HG03439 (cell line): ENCODE results near the gene ASB9.

ENCODE experiments used
- ATAC-seq: cut with Tn5 transposase; IDR thresholded peaks from one replicate; pipeline ENCODE4 v1.9.1; 2021; ENCODE audit warnings: mild to moderate bottlenecking, moderate library complexity; ENCODE audit not compliant: unreplicated experiment

The ASB9 gene

GRCh38 chrX:15194146-15194545, 75.7 kb downstream of the ASB9 start:
- no peak for ATAC-seq
